Stimulated activated CD4-positive, alpha-beta T cell treated with anti-CD3 and anti-CD28 coated beads, Interleukin-12 subunit alpha, Interleukin-12 subunit beta, amount 100 ng/mL, for 48 hours (primary cell): Measurements from ENCODE around the gene CMIP.

Experiments used
- DNase-seq, 3 donors: peaks; one replicate each; pipeline ENCODE4 v3.0.0-alpha.2; 2020; ENCODE audit warnings: low read depth in 2 of 3, low spot score in 1 of 3

Gene CMIP

DNA sequence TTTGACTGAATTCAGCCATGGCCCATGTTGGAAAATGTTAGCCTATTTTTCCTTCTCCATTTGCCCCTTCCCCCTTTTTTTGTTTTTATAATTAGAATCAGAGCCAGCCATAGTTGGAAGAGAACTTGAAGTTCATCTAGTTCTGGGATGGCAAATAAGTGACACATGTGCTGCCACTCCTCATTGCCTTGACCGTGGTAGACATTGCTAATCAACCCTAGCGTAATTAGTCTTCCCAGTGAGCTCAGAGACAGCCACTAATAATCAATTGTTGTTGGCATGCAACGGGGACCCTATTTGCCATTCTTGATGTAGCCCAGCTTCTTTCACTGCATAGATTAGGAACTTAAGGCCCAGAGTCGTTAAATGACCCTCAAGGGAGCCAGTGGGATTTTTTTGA lies 16.6 kb downstream of the CMIP start:
- DNase-seq = no peak

DNA sequence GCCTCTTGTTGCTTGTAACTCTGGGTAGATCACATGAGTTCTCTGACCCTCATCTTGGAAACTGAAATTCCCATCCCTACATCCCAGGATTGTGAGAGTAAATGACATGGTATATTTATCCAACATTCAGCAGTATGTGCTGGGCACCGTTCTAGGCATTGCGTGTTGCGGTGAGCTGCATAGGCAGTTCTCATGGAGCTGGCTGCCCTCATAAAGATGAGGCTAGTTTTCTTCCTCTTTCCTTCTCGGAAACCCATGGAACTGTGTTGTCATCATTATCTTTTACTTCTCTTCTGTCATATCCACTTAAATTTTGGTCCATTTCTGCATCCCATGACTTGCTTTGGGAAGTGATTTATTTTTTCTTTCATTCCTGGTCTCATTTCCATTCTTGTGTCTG lies 17.2 kb downstream of the CMIP start:
- DNase-seq = no peak

DNA sequence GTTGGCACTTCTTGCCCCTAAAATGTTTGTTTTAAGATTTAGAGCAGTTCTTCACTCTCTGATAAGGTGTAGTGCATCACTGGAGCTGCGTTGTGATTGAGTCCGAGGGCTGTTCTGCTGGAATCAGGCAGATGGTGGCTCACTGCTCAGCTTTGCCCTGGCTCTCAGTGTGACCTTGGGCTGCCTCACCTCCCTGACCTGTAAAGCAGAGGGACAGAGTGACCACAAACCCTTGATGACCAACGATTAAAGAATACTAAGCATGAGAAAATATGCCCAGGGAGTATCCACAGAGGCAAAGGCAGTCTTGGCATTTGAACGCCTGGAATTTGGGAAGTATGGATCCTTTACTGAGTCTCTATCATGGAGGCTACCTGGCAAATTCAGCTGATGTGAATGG lies 18.1 kb downstream of the CMIP start:
- DNase-seq = no peak

DNA sequence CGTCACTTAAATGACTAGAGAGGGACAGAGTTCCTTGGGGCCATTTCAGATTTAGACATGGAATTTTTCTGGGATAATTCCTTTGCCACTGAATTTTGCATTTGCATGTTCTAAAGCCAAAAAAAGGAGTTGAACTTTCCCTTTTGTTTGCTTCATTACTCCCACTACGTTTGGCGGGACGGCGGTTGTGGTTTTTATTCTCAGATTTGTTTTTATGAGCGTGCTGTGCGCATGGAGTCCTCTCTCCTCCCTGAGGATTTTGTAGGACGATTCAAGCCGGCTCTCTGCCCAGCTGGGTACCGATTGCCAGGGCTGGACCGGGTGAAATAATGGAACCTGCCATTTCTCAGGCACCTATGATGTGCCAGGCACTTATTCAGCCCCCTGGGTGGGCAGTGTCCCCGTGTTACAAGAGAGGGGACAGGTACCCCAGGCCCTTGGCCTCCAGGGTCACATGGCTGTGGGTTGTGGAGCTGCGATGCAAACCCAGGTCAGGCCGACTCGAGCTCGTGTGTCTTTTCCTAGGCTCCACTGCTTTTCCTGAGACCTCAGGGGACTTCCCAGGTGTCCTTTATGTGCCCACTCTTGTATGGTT lies 18.8 kb downstream of the CMIP start:
- DNase-seq = no peak

DNA sequence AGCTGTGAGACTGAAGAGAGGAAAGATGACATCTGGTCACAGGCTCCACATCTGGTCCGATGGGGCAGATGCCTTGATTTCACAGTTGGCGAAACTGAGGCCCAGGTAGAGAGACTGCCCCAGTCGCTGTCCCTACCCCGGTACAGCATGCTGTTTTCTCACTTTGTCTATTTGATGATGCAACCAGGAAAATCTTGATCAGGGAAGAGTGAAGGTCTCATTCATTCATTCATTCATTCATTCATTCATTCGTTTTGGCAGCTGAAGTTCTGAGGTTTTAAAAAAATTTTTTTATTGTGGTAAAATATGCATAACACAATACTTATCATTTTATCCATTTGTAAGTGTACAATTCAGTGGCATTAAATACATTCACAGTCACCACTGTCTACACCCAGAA lies 19.7 kb downstream of the CMIP start:
- DNase-seq = no peak

DNA sequence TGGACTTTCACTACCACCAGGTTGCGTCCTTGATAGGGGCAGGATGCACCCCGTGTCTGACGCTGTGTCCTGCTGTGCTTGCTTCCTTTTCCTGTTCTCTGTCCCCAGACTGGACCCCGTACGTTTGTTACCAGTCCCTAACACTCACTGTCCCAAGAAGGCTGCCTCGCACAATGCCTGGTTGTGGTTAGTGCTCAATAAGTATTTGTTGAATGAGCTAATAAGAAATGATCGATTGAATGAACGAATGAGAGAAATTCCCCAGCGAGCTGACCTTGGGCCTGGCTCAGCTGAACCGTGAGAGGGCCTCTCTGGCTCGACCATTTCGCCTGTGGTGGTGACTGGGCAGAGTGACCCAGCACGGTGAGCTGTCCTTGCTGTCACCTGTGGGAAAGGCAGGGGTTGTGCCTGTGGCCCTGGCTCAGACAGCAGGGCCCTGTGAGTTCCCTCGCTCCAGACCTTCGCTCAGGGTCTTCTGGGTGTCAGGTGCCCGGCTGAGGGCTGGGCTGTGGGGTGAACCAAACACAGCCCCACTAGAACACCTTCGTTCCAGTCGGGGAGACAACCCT lies 20.9 kb downstream of the CMIP start:
- no peak for DNase-seq

GRCh38 chr16:81466356-81466980 lies 21.9 kb downstream of the CMIP start:
- DNase-seq = no peak

GRCh38 chr16:81467072-81467471 lies 22.5 kb downstream of the CMIP start:
- DNase-seq = no peak

GRCh38 chr16:81467815-81468214 lies 23.2 kb downstream of the CMIP start:
- DNase-seq = no peak

DNA sequence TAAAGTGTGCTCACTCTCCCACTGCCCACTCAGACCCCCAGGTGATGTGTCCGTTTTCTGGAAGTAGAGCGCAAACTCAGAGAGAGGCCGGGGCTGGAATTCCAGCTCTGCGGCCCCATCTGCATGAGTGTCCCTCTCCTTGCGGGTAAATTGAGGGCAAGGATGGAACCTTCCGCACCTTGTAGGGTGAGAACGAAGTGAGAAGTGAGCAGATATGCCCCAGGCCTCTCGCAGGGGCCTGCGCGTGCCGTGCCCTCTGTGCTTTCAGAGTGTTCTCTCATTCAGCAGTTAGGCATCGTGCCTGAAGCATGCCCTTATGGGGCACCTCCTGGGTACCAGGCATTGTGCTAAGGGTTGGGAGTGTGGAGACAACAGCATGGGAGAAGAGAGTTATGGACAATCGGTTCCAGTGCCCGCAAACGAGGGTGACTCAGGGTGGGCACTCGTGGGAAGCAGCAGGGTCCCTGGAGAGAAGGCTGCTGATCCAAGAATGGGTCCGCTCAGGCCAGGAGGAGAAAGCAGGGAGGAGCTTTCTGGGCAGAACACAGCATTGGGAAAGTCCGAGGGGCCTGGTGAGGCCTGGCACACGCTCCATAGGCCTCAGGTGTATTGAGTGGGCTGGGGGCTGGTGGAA lies 23.8 kb downstream of the CMIP start:
- no peak for DNase-seq

GRCh38 chr16:81469183-81469677 lies 24.6 kb downstream of the CMIP start:
- DNase-seq = no peak

DNA sequence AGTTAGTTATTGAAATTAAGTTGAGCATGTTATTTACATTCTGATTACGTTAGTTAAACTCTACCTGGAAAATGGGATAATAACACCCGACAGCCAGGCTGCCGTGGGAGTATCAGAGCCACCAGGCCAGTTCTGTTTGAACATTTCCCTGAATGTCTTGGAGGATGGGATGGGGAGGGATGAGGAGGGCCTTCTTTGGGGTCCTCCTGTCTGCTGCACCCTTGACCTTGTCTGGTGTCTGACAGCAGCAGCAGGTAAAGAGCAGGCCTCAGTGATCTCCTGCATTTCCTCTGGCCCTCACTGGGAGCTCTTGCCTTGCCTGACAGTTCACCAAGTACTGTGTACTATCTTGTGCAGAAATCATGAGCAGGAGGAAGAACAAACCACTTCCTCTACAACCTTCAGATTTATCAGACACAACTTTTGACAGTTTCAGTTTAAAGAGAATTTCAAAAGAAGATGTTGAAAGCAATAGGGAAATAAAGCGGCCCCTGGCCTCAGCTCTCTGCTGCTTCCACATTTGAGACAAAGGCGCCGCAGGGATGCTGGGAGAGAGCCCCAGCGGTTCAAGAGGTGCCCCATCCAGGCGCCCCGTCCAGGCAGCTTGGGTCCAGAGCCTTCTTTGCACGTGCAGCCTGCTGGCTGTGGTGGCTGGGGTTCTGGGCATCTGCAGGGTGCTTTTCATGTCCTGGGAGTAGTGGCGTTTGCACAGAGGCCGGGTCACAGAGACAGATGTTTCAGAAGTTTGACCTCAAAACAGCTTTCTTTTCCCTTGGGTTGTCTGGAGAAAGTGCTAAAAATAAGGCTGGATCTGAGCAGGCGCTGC lies 25.3 kb downstream of the CMIP start:
- DNase-seq = no peak

DNA sequence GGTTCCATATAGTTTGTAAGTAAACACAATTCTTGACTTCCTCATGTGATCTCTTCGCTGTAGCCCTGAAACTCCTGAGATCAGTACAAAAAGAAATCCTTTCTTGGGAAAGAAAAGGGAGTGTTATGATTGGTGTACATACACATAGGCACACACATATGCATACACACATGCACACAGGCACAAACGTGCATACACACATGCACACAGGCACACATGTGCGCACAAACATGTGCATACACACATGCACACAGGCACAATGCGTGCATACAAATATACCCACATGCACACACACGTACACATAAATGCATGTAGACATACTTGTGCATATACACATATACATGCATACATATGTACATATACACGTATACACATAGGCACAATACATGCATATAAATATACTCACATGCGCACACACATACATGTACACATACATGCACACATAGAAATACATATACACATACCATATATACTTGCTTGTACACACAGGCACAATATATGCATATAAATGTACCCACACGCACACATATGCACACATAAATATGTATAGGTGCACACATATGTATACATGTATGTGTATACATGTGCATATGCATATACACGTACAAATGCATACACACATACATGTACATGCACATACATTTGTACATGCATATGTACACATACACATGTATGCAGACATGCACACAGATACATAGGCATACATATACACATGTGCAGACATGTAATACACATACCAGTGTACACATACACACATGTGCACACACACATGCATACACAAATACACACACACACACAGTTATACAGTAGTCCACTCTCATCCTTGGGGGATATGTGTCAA lies 26.4 kb downstream of the CMIP start:
- DNase-seq = no peak

DNA sequence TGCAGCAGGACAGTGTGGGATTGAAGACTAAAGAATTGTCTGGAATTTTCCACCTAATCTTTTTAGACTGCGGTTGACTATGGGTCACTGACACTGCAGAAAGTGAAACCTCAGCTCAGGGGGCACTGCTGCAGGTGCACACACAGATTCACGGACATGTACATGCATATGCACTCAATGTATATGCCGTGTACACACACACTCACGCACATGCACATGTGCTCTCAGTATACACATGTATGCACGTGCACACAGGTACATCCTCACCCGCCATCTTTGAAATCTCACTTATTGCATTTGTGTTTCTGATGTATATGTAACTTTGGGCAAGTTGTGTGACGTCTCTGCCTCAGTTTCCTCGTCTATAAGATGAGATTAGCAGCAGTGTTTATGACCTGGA lies 27.3 kb downstream of the CMIP start:
- no peak for DNase-seq

- DNase-seq = no peak
These were observed 27.8 kb downstream of the CMIP start for GRCh38 chr16:81472391-81472790.

GRCh38 chr16:81473066-81473488 lies 28.5 kb downstream of the CMIP start:
- no peak for DNase-seq

GRCh38 chr16:81473558-81473957 lies 28.9 kb downstream of the CMIP start:
- DNase-seq = no peak

- DNase-seq = no peak
These were observed 29.7 kb downstream of the CMIP start for GRCh38 chr16:81473969-81474959.
